ENCODE measurements around the gene GPR176.
A peak's percentile ranks its signal among the peaks of the same experiment; 100 is the strongest.
"Not testable (repeated sequence)": the region's sequence is repeated elsewhere in the genome, so short reads cannot be mapped to it uniquely, and the experiment has no call there.

The GPR176 gene

GRCh38 chr15:39935241-39935640, 15.2 kb upstream of the GPR176 start:
- no peak for DNase-seq

DNA sequence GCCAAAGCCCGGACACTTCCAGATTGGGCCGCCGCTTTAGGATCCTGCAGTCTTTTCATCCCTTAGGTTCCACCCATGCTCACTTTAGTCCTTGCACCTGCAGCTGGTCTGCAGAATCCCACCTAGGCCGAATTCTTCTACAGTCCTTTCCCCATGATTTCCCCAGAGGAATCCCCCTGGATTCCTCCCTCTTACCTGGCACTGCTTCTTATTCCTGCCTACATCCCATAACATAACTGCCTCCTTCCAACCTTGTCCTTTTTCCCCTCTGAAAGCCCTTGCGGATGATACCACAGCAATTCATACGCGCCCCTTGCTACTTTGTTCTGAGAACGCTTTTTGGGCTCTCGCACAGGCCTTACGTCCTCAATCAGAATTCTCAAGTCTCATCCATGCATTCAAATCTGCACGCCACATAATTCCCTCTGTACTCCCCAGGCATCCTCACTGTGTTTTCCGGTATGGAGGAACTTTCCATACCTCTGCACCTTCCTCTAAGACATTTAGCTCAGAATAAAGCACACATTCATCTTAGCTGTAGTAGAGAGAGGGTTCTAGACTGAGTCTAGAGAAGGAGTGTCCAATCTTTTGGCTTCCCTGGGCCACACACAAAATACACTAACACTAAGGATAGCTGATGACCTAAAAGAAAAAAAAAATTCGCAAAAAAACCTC, 14.5 kb upstream of the GPR176 start:
- DNase-seq = peak; percentile 45

DNA sequence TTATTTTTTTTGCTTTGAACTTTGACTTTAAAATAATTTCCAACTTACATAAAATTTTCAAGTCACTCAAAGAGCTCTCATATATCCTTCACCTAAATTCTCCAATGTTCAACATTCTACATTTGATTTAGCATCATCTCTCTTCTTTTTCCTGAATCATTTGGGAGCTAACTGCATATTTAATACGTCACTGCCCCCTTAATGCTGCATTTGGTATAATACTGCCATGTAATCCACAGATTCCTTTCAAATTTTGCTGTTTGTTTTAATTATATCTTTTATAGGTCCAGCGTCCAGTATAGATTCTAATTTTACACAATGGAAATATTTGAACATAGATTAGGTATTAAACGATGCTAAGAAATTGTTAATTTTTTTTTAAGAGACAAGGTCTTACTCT, 11.5 kb upstream of the GPR176 start:
- DNase-seq = no peak

DNA sequence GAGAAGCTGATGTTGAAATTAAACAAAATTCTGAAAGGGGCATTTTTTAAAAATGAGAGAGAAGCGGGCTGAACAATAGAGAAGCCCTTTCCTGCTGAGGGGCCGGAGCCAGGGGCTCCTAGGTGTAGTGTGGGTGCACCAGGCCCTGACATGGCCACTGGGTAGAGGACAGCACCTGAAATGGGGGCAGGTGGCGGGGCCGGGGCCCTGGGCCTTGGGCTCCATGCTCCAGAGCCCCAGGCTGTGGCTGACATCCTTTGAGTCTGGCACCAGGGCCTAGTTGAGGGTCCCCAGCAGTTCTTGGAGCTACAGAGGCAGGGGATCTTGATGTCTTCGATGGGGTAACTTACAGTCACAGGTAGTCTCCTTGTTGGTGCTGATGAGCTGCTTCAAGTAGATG, 6.5 kb upstream of the GPR176 start:
- no peak for DNase-seq

GRCh38 chr15:39925112-39925842, 5.2 kb upstream of the GPR176 start:
- no peak for DNase-seq

DNA sequence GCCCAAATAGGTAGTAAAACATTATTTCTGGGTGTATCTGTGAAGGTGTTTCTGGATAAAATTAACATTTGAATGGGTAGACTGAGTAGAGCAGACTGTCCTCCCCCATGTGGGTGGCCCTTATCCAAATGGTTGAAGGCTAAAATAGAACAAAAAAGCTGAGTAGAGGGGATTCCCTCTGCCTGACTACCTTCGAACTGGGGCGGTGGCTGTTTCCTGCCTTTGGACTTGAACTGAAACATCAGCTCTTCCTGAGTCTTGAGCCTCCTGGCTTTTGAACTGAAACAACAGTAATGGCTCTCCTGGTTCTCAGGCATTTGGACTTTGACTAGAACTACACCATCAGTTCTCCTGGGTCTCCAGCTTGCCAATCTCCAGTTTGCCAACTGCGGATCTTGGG, 4.4 kb upstream of the GPR176 start:
- no peak for DNase-seq

DNA sequence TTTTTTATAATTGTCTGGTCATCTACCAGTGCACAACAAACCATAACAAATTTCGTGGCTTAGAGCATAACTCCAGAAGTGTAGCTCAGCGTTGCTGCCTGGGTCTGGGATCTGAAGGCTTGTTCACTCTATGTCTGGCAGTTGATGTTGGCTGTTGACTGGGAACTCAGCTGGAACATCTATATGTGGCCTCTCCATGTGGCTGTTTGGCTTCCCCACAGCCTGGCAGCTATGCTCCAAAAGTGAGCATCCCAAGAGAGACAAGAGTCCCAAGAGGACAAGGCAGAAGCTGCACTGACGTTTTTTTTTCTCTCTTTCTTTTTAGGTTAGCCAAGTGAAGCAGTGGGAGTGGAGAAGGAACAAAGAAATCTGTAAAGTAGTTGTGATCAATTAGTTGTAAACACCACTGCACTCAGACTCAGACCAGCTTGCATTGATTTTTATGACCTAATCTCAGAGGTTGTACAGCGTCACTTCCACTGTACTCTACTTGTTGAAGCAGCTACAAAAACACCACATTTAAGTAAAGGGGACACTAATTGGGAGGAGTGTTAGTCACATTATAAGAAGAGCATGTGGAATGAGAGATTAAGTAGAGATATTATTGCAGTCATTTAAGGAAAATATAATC, 2.5 kb upstream of the GPR176 start:
- DNase-seq = peak; percentile 63

- peak; percentile 49 for DNase-seq
Observed at GRCh38 chr15:39921274-39921638, 1.2 kb upstream of the GPR176 start.

GRCh38 chr15:39920510-39921273, 626 bp upstream of the GPR176 start:
- peak; percentile 76 for DNase-seq

- no peak for DNase-seq
Observed at GRCh38 chr15:39919411-39919747, 687 bp downstream of the GPR176 start.

GRCh38 chr15:39918688-39919385, 1.2 kb downstream of the GPR176 start:
- DNase-seq = no peak

DNA sequence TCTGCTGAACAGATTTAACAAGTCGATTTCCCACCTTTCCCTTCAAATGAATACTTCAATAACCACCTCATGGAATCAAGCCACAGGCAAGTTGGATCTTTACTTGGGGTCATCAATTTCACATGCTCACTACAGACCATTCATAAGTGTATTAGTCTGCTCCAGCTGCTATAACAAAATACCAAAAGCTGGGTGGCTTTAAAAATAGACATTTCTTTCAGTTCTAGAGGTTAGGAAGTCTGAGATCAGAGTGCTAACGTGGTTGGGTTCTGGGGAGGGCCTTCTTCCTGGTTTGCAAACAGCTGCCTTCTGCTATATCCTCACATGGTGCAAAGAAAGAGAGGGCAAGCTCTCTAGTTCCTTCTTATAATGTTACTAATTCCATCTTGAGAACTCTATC, 5.1 kb downstream of the GPR176 start:
- DNase-seq = no peak

DNA sequence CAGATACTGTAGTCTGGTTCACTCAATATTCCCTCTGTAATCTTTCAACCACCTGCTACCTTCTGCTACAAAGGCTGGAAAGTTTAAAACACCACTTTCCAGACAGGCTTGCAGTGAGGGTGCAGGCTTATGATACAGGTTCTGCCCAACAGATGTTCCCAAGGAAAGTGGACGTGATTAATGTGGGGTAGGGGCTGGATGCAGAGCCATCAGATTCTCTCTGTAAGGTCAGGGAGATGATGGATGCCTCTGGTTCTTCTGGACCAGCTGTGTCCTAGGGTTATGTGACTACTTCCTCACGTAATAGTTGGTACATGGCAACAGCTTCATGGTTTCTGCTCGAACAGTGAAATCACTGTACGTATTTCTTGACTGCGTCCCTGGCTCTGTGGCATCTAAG, 11.1 kb downstream of the GPR176 start:
- DNase-seq = no peak

DNA sequence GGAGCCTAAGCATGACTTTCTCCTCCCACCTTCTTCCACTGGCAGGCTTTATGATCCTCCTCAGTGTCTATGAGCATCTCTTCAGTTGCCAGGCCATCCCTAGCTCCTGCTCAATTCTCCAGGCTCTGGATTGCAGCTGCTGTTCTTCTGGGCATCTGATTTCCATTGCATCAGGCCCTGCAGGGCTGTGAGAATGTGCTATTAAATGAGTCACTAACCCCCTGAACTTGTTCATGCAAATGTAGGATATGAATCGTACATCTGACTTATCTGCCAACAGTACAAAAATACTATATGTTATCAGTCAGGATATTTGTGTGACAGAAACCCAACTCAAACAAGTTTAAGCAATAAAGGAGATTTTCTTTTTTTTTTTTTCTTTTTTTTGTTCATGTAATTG, 11.9 kb downstream of the GPR176 start:
- DNase-seq = no peak

GRCh38 chr15:39907216-39907615, 12.8 kb downstream of the GPR176 start:
- no peak for DNase-seq

DNA sequence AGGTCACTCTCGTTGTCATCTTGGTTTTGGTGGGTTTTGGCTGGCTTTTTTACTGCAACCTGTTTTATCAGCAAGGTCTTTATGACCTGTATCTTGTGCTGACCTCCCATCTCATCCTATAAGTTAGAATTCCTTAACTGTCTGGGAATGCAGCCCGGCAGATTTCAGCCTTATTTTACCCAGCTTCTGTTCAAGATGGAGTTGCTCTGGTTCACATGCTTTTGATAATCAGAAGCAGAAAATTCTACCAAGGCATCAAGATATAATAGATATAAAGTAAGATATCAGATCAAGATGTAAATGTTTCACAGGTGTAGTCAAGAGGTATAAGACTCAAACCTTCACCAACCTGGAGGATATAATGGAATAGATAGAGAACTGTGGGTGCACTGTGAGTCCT, 16.0 kb downstream of the GPR176 start:
- no peak for DNase-seq

DNA sequence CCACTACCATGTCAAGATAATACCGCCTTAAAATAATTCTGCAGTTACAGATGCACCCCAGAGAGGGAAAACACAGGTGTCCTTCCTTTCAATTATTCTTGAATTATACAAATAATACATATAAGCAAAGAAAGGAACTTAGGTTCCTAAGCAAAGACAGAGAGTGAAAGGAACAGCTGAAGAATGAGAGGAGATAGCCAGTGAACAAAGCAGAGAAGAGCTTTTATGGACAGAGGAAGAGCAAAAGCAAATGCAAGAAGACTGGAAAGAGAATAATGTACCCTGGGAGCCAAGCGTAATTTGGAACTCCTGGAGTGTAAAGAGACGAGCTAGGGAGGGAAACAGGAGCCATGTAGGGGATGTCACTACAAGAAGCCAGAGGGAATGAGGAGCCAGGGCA, 21.7 kb downstream of the GPR176 start:
- no peak for DNase-seq

DNA sequence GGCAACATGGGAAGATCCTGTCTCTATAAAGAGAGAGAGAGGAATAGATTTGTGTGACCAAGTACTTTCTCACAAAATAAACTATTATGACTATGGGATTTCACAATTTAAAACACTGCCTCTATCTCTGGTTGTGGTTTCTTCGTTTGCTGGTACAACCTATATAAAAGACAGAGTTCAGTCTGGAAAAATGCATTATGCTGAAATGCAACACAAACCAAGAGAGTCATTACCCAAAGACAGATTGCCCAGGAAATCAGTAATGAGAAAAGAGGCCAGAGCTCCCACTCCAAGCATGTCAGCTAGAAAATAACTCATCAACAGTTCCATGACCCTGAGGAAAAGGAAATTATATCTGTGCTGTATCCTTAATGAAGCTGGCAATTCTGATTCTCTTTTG, 23.2 kb downstream of the GPR176 start:
- DNase-seq = no peak

DNA sequence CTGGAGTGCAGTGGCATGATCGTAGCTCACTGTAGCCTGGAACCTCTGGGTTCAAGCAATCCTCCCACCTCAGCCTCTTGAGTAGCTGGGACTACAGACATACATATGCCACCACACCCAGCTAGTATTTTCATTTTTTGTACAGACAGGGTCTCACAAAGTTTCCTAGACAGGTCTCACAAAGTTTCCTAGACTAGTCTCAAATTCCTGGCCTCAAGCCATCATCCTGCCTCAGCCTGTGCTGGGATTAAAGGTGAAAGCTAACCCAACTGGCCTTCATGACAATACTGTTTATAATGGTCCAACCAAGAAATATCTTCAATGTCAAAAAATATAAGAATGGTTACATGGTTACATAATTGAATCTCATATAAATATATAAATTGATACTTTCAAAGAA, 24.0 kb downstream of the GPR176 start:
- no peak for DNase-seq

- not testable (repeated sequence) for DNase-seq
Observed at GRCh38 chr15:39893051-39893450, 27.0 kb downstream of the GPR176 start.

DNA sequence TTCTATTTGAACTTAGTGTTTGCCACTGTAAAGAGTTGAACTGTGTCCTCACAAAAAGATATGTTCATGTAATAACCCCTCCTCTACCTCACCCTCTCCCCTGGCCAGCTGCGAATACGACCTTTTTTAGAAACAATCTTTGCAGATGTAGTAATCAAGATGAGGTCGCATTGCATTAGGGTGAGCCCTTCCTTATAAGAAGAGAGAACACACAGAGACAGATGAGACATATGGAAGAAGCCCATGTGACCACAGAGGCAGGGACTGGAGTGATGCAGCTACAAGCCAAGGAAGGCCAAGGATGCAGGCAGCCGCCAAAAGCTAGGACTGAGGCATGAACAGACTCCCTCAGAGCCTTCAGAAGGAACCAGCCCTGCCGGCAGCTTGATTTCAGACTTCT, 27.6 kb downstream of the GPR176 start:
- DNase-seq = no peak

DNA sequence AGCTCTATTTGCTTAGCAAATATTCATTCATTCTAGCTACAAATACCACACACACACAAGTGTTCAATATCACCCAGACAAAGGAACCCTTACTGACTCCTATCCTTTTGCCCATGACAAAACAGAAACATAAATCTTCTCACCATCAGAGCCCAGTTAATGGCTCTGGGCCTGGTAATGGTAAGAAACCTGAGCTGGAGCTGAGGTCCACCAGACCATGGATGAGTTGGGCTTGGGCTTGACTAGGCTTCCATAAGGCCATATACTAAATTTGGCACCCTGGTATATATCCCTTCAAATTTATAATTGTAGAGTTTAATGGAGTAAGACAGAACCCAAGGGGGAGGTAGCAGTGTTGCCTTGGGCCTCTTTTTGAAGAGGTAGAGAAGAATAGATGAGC, 29.4 kb downstream of the GPR176 start:
- no peak for DNase-seq

GRCh38 chr15:39889601-39890000, 30.5 kb downstream of the GPR176 start:
- DNase-seq = no peak

Data from NCI-H2171 treated with DMSO at 0.1 percent for 48 hours (cell line).